Cardiac fibroblast (primary cell): ENCODE measurements around the gene C14orf119.

Source experiments
- DNase-seq, 2 donors: peaks; one replicate each; pipeline versions ENCODE4 v3.0.0 to v3.0.0-alpha.2; 2010; ENCODE audit warnings: low read depth in 2 of 2
- H3K4me3 ChIP-seq, 2 donors: replicated peaks in 1 of 2; 1 replicate in 1 of 2; 2 replicates in 1 of 2; pipeline ENCODE4 v1.5.1; 2011; ENCODE audit warnings: low read depth in 2 of 2, low read length in 2 of 2, mild to moderate bottlenecking in 2 of 2, moderate library complexity in 1 of 2
- TF ChIP-seq, protein P1 (sequence below): IDR thresholded peaks from one replicate; pipeline ENCODE4 v1.5.1; 2011; ENCODE audit warnings: low read depth, mild to moderate bottlenecking, low read length, inconsistent platforms

The C14orf119 gene

DNA sequence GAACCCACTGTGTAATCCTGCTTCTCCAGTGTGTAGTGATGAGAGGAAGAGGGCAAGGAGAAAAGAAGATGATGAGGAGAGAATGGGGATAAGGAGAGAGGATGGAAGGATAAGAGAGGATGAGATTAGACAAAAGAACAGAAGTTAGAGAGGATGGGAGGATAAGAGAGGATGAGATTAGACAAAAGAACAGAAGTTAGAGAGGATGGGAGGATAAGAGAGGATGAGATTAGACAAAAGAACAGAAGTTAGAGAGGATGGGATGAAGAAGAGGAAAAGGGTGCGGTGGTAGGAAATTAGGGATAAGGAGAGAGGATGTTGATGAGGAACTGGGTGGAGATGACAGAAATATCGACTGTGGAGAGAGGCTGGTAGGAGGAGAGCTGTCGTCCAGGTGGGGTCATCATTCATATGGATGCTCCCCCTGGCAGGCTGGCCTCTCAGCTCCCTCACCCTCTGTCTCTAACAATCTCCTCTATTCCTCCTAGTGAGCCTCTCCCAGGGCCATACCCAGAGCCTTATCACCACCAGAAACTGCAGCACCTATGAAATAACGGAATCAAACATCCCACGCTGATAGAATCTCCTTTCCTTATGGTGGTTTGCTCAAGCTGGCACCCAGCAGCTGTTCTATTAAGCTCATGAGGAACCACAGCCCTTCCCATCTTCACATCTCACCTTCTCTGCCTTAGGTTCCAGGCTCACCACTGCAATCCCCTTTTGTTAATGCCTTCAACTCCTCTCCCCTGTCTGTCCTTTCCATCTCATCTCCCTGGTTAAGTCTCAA is 15.5 kb downstream of the C14orf119 start:
- TF ChIP-seq, protein P1, sequence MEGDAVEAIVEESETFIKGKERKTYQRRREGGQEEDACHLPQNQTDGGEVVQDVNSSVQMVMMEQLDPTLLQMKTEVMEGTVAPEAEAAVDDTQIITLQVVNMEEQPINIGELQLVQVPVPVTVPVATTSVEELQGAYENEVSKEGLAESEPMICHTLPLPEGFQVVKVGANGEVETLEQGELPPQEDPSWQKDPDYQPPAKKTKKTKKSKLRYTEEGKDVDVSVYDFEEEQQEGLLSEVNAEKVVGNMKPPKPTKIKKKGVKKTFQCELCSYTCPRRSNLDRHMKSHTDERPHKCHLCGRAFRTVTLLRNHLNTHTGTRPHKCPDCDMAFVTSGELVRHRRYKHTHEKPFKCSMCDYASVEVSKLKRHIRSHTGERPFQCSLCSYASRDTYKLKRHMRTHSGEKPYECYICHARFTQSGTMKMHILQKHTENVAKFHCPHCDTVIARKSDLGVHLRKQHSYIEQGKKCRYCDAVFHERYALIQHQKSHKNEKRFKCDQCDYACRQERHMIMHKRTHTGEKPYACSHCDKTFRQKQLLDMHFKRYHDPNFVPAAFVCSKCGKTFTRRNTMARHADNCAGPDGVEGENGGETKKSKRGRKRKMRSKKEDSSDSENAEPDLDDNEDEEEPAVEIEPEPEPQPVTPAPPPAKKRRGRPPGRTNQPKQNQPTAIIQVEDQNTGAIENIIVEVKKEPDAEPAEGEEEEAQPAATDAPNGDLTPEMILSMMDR, result no peak
- no peak overlapping the region for H3K4me3 ChIP-seq
- no peak for DNase-seq

DNA sequence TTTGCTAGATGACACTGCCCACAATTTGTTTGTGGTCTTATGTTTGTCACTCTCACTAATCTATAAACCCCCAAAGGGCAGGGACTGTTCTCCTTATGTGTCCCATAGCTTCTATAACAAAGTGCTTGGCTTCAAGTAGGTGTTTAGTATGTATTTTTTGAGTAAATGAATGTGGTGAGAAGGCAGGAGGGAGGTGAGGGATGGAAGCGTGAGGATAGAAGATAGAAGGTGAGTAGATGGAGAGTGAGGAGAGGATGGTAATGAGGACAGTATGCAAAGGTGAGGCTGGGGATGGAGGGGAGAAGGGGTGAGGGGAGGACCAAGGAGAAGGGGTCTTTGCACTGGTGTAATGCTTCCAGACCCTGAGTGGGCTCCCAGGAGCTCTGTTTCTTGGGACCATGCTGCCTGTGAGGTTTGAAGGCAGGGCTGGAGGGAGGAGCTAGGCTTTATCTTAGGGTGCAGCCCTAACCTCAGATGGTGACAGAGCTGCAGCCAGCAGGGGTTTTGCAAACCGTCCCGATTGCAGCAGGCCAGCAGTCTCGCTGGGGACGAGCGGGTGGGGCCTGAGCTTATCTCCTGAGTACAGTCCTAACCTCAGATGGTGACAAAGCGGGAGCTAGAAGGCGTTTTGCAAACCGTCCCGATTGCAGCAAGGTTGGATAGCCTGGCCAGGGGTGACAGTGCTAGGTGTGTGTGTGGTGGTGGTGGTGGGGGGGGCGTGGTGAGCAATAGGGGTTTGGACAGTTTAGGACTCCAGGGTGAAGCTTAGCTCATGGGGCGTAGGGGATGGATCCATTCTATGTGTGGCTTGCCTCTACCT is 17.3 kb downstream of the C14orf119 start:
- DNase-seq, result peak in 1 of 2 donors; percentile 30
- no peak overlapping the region for H3K4me3 ChIP-seq
- TF ChIP-seq, protein P1, result no peak

DNA sequence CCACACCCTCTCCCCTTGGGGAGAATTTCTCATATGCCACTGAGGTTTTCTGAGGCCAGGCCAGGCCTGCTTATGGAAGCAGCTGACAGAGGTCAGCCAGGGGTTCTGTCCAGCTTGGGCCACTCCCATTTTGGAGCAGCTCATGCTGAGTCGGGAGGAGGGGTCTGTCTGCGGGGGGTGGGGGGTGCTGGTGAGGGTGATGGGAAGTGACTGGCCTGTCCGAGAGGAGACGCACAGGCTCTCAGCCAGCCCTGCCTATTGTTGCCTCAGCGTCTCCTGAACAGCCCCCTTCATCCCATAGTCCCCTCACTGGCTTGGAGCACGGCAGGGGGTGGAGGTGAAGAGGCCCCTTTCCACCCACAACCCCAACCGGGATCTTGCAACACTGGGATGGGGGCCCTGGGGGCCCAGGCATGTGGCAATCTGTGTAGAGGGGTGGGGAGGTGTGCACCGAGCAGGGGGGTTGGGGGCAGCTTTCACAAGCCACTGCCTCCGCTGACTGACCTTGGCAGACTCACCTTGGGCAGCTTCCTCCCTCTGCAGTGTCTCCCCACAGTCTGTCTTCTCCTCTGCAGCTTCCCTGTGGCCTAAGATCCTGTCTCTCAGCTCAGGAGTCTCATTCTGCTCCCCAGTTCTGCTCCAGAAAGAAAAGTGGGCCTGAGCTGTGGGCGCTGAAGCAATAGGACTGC is 18.3 kb downstream of the C14orf119 start:
- peak; percentile 35 to 87 for DNase-seq
- TF ChIP-seq, protein P1, result no peak
- H3K4me3 ChIP-seq, result no peak overlapping the region

DNA sequence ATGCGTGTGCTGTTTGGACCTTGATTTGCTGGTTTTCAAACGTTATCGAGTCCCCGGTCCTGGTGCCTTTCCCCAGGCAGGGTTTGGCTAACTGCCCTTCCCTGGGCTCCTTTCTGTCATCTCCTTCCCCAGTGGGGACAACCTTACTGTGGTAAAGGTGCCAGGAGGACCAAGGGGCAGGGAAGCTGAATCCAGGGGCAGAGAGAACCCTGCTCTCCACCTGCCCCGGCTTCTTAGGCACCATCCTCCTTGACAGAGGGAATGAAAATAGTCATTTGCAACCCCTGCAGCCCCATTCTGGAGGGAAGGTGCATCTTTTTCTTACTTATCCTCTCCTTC is 18.8 kb downstream of the C14orf119 start:
- no peak overlapping the region for H3K4me3 ChIP-seq
- TF ChIP-seq, protein P1, result no peak
- DNase-seq, result no peak

DNA sequence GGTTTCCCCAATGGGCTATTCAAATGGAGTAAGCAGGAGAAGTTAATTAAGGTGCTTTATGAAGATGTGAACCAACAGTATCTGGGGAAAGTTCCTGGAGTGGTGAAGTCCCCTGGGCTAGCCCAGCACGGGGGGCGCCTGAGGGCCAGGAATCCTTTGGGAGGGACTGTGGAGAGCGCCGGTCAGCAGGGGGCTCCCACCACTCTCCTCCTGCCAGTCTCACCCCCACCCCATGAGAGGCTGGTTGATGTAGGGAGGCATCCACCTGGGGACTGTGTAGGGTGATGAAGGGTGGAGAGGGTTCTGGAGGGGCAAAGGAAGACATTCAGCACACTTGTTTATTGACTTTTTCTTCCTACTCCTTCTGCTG is 19.3 kb downstream of the C14orf119 start:
- TF ChIP-seq, protein P1, result peak; percentile 4
- H3K4me3 ChIP-seq, result no peak overlapping the region
- no peak for DNase-seq

DNA sequence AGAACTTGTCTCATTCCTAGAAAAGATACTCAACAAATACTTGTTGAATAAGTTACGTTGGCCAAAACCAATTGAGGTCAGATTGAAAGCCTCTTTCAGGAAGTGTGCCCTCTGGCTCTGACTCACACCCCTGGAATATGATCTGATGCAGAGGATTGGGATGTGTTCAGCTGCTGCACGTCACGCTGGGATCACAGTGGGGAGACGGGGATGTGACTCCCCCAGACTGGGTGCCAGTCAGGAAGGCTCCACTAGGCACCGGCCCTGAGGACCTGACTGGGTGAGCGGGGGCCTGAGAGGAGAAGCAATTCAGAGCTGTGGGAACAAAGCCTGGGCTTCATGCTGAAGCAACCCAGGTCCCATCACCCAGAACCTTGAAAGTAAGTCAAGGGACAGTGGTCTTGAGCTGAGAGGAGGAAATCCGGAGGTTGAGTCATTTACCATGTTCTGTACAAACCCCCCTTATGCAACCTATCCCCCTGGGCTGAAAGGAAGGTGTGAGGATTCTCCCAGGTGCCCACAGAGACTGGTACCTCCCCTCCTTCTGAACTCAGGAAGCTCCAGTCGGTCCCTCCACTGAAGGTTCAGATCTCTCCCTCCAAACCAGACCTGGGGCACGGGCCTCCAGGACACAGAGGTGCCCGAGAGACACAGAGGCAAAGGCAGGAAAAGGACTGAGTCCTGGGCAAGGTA is 19.9 kb downstream of the C14orf119 start:
- H3K4me3 ChIP-seq, result no peak overlapping the region
- TF ChIP-seq, protein P1, result no peak
- DNase-seq, result peak; percentile 94 to 96
